ENCODE measurements around the gene NHS.

NHS gene

DNA sequence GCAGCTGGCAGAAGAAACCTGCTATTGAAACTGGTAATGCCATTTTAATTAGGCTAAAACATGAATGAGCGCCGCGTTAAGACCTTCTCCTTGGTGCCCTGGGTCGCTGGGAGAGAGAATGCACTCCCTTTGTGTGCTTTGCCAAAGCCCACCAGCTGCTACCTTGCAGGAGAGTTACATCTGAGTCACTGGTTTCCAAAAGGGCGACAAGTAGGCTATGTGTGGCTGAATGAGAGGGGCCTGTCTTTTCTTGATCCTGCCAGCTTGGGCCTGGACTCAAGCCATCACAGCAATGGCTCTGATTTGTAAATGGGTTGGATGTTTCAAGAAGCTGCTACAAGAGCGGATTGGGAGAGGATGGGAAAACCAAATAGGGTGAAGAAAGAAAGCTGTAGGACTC is 81.5 kb downstream of the NHS start:
- DNase-seq: no peak

GRCh38 chrX:17459008-17459611 is 84.1 kb downstream of the NHS start:
- DNase-seq: no peak

- no peak for DNase-seq
Observed at GRCh38 chrX:17459661-17460060, 84.7 kb downstream of the NHS start.

GRCh38 chrX:17462881-17463280 is 87.9 kb downstream of the NHS start:
- no peak for DNase-seq

- no peak for DNase-seq
Observed at GRCh38 chrX:17464194-17464593, 89.2 kb downstream of the NHS start.

GRCh38 chrX:17465201-17465600 is 90.2 kb downstream of the NHS start:
- DNase-seq: no peak

DNA sequence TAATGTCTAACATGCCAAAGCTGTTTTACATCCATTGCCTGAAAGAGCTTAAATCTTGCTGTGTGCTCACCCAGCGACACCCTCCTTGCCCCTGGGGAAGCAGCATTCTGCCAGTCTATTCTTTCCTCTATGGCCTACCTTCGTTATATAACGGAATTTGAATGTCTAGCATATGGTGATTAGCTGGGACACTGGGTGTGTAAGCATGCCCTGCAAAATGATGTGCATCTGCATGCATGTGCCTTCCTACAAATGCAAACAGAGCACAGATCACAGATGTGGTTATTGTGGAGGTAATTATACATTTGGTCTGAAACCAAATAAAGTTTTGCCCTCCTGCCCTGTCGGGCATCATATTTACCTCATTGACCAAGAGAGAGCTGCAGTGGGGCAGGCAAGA is 90.8 kb downstream of the NHS start:
- no peak for DNase-seq

GRCh38 chrX:17470136-17470535 is 95.1 kb downstream of the NHS start:
- DNase-seq: no peak

- no peak for DNase-seq
Observed at GRCh38 chrX:17471121-17471520, 96.1 kb downstream of the NHS start.

GRCh38 chrX:17471861-17472260 is 96.9 kb downstream of the NHS start:
- DNase-seq: no peak

GRCh38 chrX:17472424-17472823 is 97.4 kb downstream of the NHS start:
- DNase-seq: no peak

- DNase-seq: no peak
Observed at GRCh38 chrX:17473021-17473420, 98.0 kb downstream of the NHS start.

- no peak for DNase-seq
Observed at GRCh38 chrX:17474892-17475291, 99.9 kb downstream of the NHS start.

DNA sequence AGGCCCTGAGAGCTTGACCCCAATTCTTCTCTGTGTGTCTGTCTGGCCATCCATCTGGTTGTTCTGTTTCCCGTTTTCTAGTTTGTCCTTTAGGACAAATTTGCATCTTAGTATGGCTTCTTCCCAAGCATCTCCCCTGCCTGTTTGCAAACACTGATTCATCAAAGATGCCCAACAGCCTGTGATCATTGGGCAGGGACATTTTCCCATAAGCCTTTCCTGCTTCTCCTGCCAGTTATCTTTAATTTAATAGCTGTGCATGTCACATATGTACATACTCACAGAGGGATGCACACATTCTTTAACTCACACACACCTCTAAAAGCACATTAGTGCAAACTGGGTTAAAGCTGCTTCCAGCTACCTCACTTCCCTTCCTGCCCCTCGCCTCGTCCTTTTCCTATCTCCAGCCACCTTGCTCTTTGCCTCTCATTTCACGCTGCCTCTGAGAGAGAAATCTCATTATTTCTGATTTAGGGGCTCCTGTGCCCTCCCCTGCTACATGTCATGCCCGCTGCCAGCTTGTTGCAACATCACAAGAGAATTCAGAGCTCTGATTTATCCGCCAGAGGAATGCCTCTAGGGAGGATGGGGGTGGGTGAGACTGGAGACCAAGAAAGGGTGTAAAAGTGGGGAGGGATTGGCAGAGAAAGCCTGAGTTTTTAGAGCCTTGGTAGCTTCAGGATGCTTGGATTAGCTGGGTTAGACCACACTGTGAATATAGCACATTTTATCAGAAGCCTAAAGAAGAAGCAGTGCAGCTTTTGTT is 100.6 kb downstream of the NHS start:
- DNase-seq: no peak

- DNase-seq: no peak
Observed at GRCh38 chrX:17476411-17476810, 101.4 kb downstream of the NHS start.

GRCh38 chrX:17481086-17481485 is 106.1 kb downstream of the NHS start:
- DNase-seq: no peak

- DNase-seq: no peak
Observed at GRCh38 chrX:17484592-17484991, 109.6 kb downstream of the NHS start.

- DNase-seq: no peak
Observed at GRCh38 chrX:17485391-17485790, 110.4 kb downstream of the NHS start.

- DNase-seq: no peak
Observed at GRCh38 chrX:17488036-17488435, 113.0 kb downstream of the NHS start.

GRCh38 chrX:17494216-17494615 is 119.2 kb downstream of the NHS start:
- DNase-seq: no peak

- no peak for DNase-seq
Observed at GRCh38 chrX:17495052-17495451, 120.1 kb downstream of the NHS start.

DNA sequence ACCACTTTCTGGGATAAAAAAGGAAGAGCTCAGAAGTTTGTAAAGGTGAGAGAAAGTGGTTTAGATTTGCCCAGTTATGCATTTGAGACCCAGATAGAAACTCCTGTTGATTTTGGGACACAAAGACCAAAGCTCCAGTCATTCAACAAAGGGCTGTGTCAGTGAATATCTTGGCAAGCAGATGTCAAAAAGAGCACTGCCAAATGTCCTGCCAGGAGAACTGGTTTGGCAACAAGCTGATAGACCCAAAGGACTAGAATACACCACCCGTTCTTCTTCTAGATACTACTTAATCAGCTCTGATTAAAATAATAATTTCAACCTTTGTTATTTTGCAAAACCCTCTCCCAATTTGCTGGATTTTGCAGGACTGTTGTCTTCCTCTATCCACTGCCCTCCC is 121.4 kb downstream of the NHS start:
- no peak for DNase-seq

DNA sequence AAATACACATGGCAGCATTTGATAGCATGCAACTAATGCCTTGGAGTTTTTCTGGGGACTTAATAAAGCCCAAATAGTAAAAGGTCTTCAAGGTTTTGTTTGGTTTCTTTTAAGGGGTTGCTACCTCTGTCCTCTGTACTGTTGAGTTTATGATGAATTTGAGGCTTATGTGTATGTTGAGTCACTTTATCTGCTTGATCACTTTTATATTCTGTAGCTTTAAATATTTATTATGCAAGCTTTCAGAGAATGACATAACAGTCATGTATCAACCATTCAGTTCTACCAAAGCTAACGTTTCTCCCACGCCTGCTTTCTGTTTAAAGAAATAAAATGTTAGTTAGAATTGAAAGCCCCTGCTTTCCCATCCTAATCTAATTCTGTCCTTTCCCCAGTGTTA is 122.2 kb downstream of the NHS start:
- DNase-seq: no peak

DNA sequence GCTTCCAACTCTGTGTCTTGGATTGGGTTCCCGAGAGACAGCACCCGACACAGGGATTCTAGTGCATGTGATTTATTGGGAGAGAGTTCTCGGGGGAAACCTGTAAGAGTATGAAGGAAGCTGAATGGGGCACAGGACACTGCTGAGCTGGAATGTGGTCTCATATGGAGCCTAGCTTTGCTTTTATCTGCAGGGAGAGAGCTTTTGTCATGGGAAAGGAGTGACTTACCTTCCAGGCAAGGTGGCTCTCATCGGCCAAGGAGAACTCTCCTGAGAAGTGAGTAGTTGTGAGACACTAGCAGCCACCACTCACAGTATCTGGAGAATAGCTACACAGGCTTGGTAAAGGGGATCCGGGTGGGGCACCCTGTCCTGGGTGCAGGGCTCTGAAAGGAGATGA is 124.5 kb downstream of the NHS start:
- no peak for DNase-seq

DNA sequence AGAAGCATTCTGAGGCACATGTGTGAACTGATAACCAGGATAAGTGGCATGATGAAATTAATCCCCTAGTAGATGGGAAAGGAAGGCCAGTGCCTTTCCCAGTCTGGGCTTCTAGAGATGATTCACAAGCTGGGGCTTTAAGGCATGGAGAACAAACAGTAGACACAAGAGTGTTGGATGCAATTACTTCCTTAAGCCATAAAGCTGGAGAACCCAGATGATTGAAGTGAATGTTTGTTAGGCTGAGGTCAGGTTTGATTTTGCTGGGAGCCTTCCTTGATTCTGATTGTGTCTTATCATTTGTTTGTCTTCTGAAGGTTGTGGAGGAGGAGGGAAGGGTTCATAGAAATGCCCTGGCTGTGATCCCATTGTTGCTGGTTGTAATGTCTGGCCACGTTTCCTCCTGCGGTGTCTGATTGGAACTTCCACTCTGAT is 125.2 kb downstream of the NHS start:
- DNase-seq: no peak
